Prostate gland (tissue), 2 donors: Measurements from ENCODE around the gene SMYD3.

Source experiments
- POLR2A ChIP-seq: fragments of 450-650 bp; IDR thresholded peaks from one replicate; pipeline ENCODE4 v1.6.1; 2016; ENCODE audit warnings: antibody characterized with exemption, mild to moderate bottlenecking
- TF ChIP-seq, protein P1 (sequence below), 4 experiments: fragments of 200-600 bp in 2 of 4; fragments of 450-650 bp in 2 of 4; sonication (generic) in 2 of 4; IDR thresholded peaks; 1 replicate in 3 of 4; 2 replicates in 1 of 4; pipeline ENCODE4 v1.5.1; 2016 to 2019; ENCODE audit warnings: antibody characterized with exemption in 4 of 4, mild to moderate bottlenecking in 2 of 4, moderate library complexity in 2 of 4

DNA sequence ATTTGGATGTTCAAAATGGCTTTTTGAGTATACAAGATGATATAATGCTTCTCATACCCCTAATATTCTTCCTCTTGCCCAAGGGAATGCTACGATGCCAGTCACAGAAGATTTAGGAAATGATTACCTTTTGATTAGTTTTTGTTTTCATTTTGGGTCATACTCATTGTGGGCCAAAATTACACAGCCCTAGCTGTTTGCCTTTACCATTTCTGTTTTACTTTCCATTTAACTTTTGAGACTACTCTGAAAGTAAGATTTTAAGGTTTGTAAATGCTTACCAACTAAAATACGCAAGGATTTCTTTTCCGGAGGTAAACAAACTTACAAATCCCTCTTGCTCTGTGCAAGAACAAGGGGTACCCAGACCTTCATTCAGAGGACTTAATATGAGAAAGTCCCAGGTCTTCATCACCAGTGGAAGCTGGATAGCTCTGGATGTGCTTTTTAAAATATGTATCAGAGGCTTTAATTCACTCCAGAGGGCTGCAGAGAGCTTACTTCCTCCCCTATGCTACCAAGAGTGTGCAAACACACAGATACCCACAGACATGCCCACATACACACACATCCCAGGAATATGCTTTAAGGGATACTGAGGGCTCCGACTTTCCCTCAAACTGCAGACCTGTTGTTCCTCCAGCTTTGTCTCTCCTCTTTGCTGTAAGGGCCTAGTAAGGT is 631.4 kb downstream of the SMYD3 start:
- TF ChIP-seq, protein P1, sequence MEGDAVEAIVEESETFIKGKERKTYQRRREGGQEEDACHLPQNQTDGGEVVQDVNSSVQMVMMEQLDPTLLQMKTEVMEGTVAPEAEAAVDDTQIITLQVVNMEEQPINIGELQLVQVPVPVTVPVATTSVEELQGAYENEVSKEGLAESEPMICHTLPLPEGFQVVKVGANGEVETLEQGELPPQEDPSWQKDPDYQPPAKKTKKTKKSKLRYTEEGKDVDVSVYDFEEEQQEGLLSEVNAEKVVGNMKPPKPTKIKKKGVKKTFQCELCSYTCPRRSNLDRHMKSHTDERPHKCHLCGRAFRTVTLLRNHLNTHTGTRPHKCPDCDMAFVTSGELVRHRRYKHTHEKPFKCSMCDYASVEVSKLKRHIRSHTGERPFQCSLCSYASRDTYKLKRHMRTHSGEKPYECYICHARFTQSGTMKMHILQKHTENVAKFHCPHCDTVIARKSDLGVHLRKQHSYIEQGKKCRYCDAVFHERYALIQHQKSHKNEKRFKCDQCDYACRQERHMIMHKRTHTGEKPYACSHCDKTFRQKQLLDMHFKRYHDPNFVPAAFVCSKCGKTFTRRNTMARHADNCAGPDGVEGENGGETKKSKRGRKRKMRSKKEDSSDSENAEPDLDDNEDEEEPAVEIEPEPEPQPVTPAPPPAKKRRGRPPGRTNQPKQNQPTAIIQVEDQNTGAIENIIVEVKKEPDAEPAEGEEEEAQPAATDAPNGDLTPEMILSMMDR (IDR thresholded peaks at IDR 0.05): no peak
- TF ChIP-seq POLR2A: no peak
